C4-2B (cell line): ENCODE data around the gene LRMDA.

ENCODE experiments used
- CTCF ChIP-seq: fragments of 450-650 bp; conservative IDR thresholded peaks from 2 replicates; pipeline ENCODE4 v1.5.1; 2017; ENCODE audit warnings: mild to moderate bottlenecking
- ZFX ChIP-seq: fragments of 450-650 bp; IDR thresholded peaks from 2 replicates; pipeline ENCODE4 v1.6.1; 2017

GRCh38 chr10:76541852-76542251 is 1110.4 kb downstream of the LRMDA start:
- TF ChIP-seq CTCF (no peak), ZFX (no peak)
